GM23248 (cell line): ENCODE results near the gene SEC22C. TPM values are rescaled to one million over a fixed set of nuclear protein-coding genes. Genes with fewer than 3 reads are reported as not detected.

ENCODE experiments used
- DNase-seq: peaks from one replicate; pipeline ENCODE4 v3.0.0-alpha.2; 2015
- H2AFZ ChIP-seq: fragments of 200-600 bp; sonication (generic); 2 replicates; pipeline ENCODE4 v1.6.1; 2016; ENCODE audit warnings: antibody characterized with exemption
- H3F3A ChIP-seq: fragments of 200-600 bp; sonication (generic); 2 replicates; pipeline ENCODE4 v1.6.1; 2016; ENCODE audit warnings: mild to moderate bottlenecking, antibody characterized with exemption, mixed run types; ENCODE audit not compliant: insufficient read depth
- H3K27ac ChIP-seq: fragments of 200-600 bp; sonication (generic); 2 replicates; pipeline ENCODE4 v1.5.1; 2016; ENCODE audit warnings: mild to moderate bottlenecking
- H3K27me3 ChIP-seq: fragments of 200-600 bp; sonication (generic); replicated peaks from 2 replicates; pipeline ENCODE4 v1.6.1; 2016; ENCODE audit warnings: mild to moderate bottlenecking; ENCODE audit not compliant: insufficient read depth
- H3K36me3 ChIP-seq: fragments of 200-600 bp; sonication (generic); 2 replicates; pipeline ENCODE4 v1.6.1; 2016; ENCODE audit warnings: low read depth, mild to moderate bottlenecking
- H3K4me1 ChIP-seq: fragments of 200-600 bp; sonication (generic); 2 replicates; pipeline ENCODE4 v1.6.1; 2016; ENCODE audit warnings: mild to moderate bottlenecking; ENCODE audit not compliant: insufficient read depth
- H3K4me2 ChIP-seq: fragments of 200-600 bp; sonication (generic); one replicate; pipeline ENCODE4 v1.6.1; 2016; ENCODE audit warnings: mild to moderate bottlenecking; ENCODE audit not compliant: unreplicated experiment
- H3K4me3 ChIP-seq: fragments of 200-600 bp; sonication (generic); 2 replicates; pipeline ENCODE4 v1.5.1; 2016; ENCODE audit warnings: mild to moderate bottlenecking
- H3K79me2 ChIP-seq: fragments of 200-600 bp; sonication (generic); 2 replicates; pipeline ENCODE4 v1.6.1; 2016; ENCODE audit warnings: mild to moderate bottlenecking; ENCODE audit not compliant: insufficient read depth
- H3K9ac ChIP-seq: fragments of 200-600 bp; sonication (generic); 2 replicates; pipeline ENCODE4 v1.6.1; 2016; ENCODE audit warnings: mild to moderate bottlenecking
- H3K9me2 ChIP-seq: fragments of 200-600 bp; sonication (generic); 2 replicates; pipeline ENCODE4 v1.6.1; 2016; ENCODE audit warnings: mixed run types, mild to moderate bottlenecking, moderate library complexity; ENCODE audit not compliant: insufficient read depth
- H3K9me3 ChIP-seq: fragments of 200-600 bp; sonication (generic); one replicate; pipeline ENCODE4 v1.6.1; 2017; ENCODE audit warnings: low read depth
- H4K20me1 ChIP-seq: fragments of 200-600 bp; sonication (generic); 2 replicates; pipeline ENCODE4 v1.6.0; 2016; ENCODE audit not compliant: insufficient read depth
- EZH2 ChIP-seq: fragments of 200-600 bp; sonication (generic); IDR thresholded peaks from 2 replicates; pipeline ENCODE4 v1.6.1; 2018; ENCODE audit warnings: antibody characterized with exemption, mild to moderate bottlenecking; ENCODE audit not compliant: insufficient read depth, poor library complexity, severe bottlenecking
- EZH2phosphoT487 ChIP-seq: fragments of 200-600 bp; sonication (generic); IDR thresholded peaks from 2 replicates; pipeline ENCODE4 v1.6.1; 2018; ENCODE audit warnings: antibody characterized with exemption, moderate library complexity, mild to moderate bottlenecking, low read depth; ENCODE audit not compliant: insufficient read depth
- WGBS, 2 experiments: methylation state at CpG; one replicate each; pipeline ENCODE4 v1.1.6; 2015 to 2017; ENCODE audit warnings: low lambda C conversion rate in 2 of 2, low coverage in 1 of 2; ENCODE audit errors: missing lambda C conversion rate in 2 of 2; 5-methylcytosine and 5-hydroxymethylcytosine counted together
- in situ Hi-C: fragments of 300-500 bp; cut with MboI; formaldehyde crosslinking; loops from 2 replicates; pipeline ENCODE4 v1.15.0; 2020
- polyA plus RNA-seq: library from polyadenylated mRNA; unstranded; fragments of >200 nt; fragmentation: Nextera tagmentation; extraction: Ambion mirVana; gene quantifications from 2 replicates; pipeline ENCODE4 v1.2.1, GENCODE V29; 2016
- total RNA-seq: library from RNA; depleted of rRNA; stranded (reverse); fragments of >200 nt; shearing (Covaris generic); gene quantifications from 2 replicates; pipeline ENCODE4 v1.2.3, GENCODE V29; 2014

The SEC22C gene
- total and polyA plus RNA-seq, 2 experiments from 2014 or later: 55.9 to 67.3 TPM

- H3K9me2 ChIP-seq: no peaks in the 10 kb centered on the region
- no peaks in the 10 kb centered on the region for H4K20me1 ChIP-seq
- no peak overlapping the region for H2AFZ ChIP-seq
- no peaks in the 10 kb centered on the region for H3K79me2 ChIP-seq
- in situ Hi-C loops: no loop called here
- H3K36me3 ChIP-seq: no peaks in the 10 kb centered on the region
- no peaks in the 10 kb centered on the region for H3K9me3 ChIP-seq
- no peak overlapping the region for H3K4me3 ChIP-seq
- WGBS, 2 experiments: 68 to 80% methylated on average over 6 of the region's 6 CpGs
- H3K27ac ChIP-seq: no peak overlapping the region
- no peak for TF ChIP-seq EZH2
- no peak for TF ChIP-seq EZH2phosphoT487
- H3K9ac ChIP-seq: no peak overlapping the region
- H3K4me1 ChIP-seq: no peaks in the 10 kb centered on the region
- no peak for DNase-seq
- no peaks in the 10 kb centered on the region for H3F3A ChIP-seq
- peaks cover 24% of the 10 kb centered on the region for H3K27me3 ChIP-seq
- H3K4me2 ChIP-seq: no peak overlapping the region
Measured at GRCh38 chr3:42513521-42513920, 68.2 kb downstream of the SEC22C start.

DNA sequence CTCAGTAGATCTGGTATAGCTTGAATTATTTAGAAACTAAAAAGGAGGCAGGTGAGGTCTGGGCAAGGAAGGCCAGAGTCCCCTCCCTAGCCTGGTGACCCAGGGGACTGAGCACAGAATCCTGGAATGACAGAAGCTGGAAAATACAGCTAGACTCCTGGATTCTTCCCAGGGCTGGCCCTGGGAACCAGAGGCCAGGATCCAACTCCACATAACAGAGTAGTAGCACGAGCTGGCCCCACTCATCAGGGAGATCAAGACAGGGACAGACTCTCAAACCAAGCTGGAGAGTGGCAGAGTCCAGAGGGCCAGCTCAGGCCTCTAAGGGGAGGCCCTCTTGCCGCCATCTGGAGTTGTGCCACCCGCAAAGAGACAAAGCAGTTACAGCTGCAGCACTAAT is 68.6 kb downstream of the SEC22C start:
- in situ Hi-C loops: no loop called here
- TF ChIP-seq EZH2phosphoT487 (no peak), EZH2 (no peak)
- no peaks in the 10 kb centered on the region for H3K79me2 ChIP-seq

GRCh38 chr3:42511736-42512135 is 70.0 kb downstream of the SEC22C start:
- H3F3A ChIP-seq: no peaks in the 10 kb centered on the region
- WGBS, 2 experiments: 65 to 67% methylated on average over 2 of the region's 2 CpGs
- no peak for DNase-seq
- no peaks in the 10 kb centered on the region for H3K4me1 ChIP-seq
- no peaks in the 10 kb centered on the region for H3K79me2 ChIP-seq
- in situ Hi-C loops: no loop called here
- no peaks in the 10 kb centered on the region for H3K9me2 ChIP-seq
- no peak overlapping the region for H3K4me2 ChIP-seq
- H4K20me1 ChIP-seq: no peaks in the 10 kb centered on the region
- H2AFZ ChIP-seq: no peak overlapping the region
- H3K27ac ChIP-seq: no peak overlapping the region
- no peaks in the 10 kb centered on the region for H3K36me3 ChIP-seq
- TF ChIP-seq EZH2phosphoT487: no peak
- no peak for TF ChIP-seq EZH2
- H3K4me3 ChIP-seq: no peak overlapping the region
- H3K9ac ChIP-seq: no peak overlapping the region
- H3K9me3 ChIP-seq: no peaks in the 10 kb centered on the region
- H3K27me3 ChIP-seq: peaks cover 32% of the 10 kb centered on the region

More for the DNA sequence above, 68.6 kb downstream of the SEC22C start:
- Histone ChIP-seq H3K9ac (no peak overlapping the region), H3K4me3 (no peak overlapping the region), H3F3A (no peaks in the 10 kb centered on the region), H3K4me1 (no peaks in the 10 kb centered on the region), H3K9me3 (no peaks in the 10 kb centered on the region), H3K27ac (no peak overlapping the region), H3K27me3 (peaks cover 28% of the 10 kb centered on the region), H3K9me2 (no peaks in the 10 kb centered on the region), H2AFZ (no peak overlapping the region), H4K20me1 (no peaks in the 10 kb centered on the region), H3K4me2 (no peak overlapping the region), H3K36me3 (no peaks in the 10 kb centered on the region)
- DNase-seq: no peak
- 34 to 47% methylated on average over 3 of the region's 3 CpGs for WGBS, 2 experiments

- TF ChIP-seq EZH2phosphoT487 (no peak), EZH2 (no peak)
- peak; percentile 17 for DNase-seq
- WGBS, 2 experiments: 0% methylated on average over 1 of the region's 1 CpG
Measured at GRCh38 chr3:42511201-42511600, 70.6 kb downstream of the SEC22C start.

GRCh38 chr3:42510325-42510724 is 71.4 kb downstream of the SEC22C start:
- no peaks in the 10 kb centered on the region for H3F3A ChIP-seq
- peaks cover 32% of the 10 kb centered on the region for H3K27me3 ChIP-seq
- in situ Hi-C loops: no loop called here
- TF ChIP-seq EZH2phosphoT487 (no peak), EZH2 (no peak)
- WGBS, 2 experiments: 73 to 90% methylated on average over 4 of the region's 4 CpGs
- no peaks in the 10 kb centered on the region for H4K20me1 ChIP-seq
- no peaks in the 10 kb centered on the region for H3K4me1 ChIP-seq
- no peak overlapping the region for H3K4me2 ChIP-seq
- no peak overlapping the region for H2AFZ ChIP-seq
- no peak overlapping the region for H3K27ac ChIP-seq
- H3K9me3 ChIP-seq: no peaks in the 10 kb centered on the region
- DNase-seq: no peak
- no peaks in the 10 kb centered on the region for H3K9me2 ChIP-seq
- H3K9ac ChIP-seq: no peak overlapping the region
- no peak overlapping the region for H3K4me3 ChIP-seq
- no peaks in the 10 kb centered on the region for H3K36me3 ChIP-seq
- H3K79me2 ChIP-seq: no peaks in the 10 kb centered on the region

More at GRCh38 chr3:42511201-42511600, 70.6 kb downstream of the SEC22C start:
- H3K9ac ChIP-seq: no peak overlapping the region
- in situ Hi-C loops: no loop called here
- peaks cover 32% of the 10 kb centered on the region for H3K27me3 ChIP-seq
- no peak overlapping the region for H2AFZ ChIP-seq
- no peaks in the 10 kb centered on the region for H3K79me2 ChIP-seq
- no peak overlapping the region for H3K4me2 ChIP-seq
- no peak overlapping the region for H3K27ac ChIP-seq
- H3K36me3 ChIP-seq: no peaks in the 10 kb centered on the region
- H3K9me3 ChIP-seq: no peaks in the 10 kb centered on the region
- H3K4me3 ChIP-seq: no peak overlapping the region
- no peaks in the 10 kb centered on the region for H3K9me2 ChIP-seq
- H3F3A ChIP-seq: no peaks in the 10 kb centered on the region
- no peaks in the 10 kb centered on the region for H4K20me1 ChIP-seq
- H3K4me1 ChIP-seq: no peaks in the 10 kb centered on the region
